GM18508 (cell line): ENCODE measurements around the gene CCNY.
"Not testable (repeated sequence)": the region's sequence is repeated elsewhere in the genome, so short reads cannot be mapped to it uniquely, and the experiment has no call there.

ENCODE experiments used
- ATAC-seq: cut with Tn5 transposase; IDR thresholded peaks from one replicate; pipeline ENCODE4 v1.9.1; 2021; ENCODE audit warnings: moderate number of reproducible peaks; ENCODE audit not compliant: insufficient read depth, unreplicated experiment

The CCNY gene

GRCh38 chr10:35503578-35503977 is 167.3 kb downstream of the CCNY start:
- no peak for ATAC-seq

DNA sequence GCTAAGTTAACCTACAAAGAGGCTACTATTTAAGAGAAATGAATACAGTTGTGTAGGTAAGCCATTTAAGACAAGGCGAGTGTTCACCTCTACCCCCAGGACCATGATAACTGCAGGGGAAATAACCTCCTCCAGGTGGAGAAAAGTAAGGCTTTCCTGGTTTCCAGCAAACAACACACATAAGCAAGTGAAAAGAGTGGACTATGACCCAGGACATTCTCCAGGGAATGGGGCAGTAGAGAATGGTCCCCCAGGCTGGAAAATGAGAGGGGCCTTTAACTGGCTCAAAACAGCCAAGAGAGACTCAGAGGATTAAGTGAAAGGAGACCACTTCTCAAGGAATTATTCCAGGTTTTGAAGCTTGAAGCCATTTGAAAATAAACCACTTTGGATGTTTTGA is 167.8 kb downstream of the CCNY start:
- ATAC-seq = no peak

DNA sequence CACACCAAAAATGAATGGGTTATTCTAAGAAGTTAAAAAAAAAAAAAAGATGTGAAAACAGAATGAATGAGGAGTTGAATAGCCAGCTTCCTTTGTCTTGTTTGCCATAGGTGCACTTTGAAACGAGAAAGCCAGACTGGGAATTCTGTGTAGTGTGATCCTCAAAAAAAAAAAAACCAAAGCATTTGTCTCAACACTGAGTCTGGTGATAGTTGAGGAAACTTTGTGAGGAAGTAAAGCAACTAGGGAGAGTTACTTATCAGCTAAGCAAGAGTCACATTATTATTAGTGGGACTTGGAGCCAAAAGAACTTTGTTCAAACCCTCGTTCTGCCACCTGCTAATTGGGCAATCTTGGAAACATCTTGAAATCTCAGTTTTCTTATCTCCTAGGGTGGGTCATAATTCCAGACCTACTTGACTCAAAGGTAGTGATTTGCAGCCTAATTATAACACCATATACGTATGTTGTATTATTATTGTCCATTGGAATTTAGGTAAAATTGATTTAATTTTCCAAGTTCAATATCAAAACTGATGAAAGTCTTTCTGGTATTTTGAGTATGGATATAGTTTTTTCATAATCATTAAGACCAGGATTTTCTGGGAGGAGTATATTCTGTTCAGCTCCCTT is 169.0 kb downstream of the CCNY start:
- no peak for ATAC-seq

DNA sequence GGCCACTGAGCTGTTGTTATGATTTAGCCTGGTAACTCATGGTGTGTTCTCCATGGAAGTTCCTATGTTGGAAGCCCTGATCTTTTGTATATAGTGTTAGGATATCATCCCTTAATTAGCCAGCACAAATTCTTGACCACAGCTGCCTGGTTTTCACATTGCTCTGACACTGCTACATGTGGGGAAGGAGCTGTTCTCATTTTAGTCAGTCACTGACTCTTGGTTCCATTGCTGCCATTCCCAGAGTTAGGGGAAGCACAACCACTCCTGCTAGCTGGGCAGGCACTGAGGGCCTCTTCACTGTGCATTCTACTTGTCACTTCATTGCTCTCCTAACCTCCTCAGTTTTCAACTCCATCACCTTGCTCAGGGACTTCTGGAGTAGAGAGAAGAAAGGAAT is 170.4 kb downstream of the CCNY start:
- no peak for ATAC-seq

DNA sequence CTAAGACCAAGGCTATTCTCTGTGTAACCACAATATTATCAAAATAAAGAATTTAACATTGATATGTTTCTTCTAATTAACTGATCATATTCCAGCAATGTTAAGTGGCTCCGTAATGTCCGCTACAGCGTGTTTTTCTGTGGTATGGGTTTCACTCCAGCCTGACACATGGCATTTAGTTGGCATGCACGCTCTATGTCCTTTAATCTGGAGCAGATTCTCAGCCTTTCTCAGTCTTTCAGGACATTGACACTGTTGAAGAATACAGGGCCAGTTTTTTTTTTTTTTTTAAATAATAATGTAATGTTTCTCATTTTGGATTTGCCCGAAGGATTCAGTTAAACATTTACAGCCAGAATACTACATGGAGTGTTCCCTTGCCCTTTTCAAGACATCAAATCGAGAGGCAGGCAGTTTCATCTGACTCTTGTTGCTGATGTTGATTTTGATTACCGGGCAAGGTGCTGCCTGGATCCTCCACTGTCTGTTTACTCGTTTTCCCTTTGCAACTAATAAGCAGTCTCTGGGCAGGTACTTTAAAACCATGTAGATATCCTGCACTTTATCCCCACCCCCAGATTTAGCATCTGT is 171.3 kb downstream of the CCNY start:
- no peak for ATAC-seq

DNA sequence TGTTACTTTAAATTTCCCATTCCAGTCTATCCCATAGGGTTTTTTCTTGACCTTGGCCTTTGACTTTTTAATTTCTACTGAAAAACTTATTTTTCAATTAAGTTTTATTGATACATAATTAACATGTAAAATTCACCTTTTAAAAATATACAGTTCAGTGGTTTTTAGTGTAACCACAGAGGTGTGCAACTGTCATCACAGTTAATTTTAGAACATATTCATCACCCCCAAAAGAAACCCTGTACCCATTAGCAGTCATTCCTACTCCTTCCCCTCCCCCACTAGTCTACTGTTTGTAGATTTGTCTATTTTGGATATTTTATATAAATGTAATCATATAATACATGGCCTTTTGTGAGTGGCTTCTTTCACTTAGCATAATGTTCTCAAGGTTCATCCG is 172.3 kb downstream of the CCNY start:
- no peak for ATAC-seq

- ATAC-seq = no peak
Measured at GRCh38 chr10:35510891-35511290, 174.6 kb downstream of the CCNY start.

- no peak for ATAC-seq
Measured at GRCh38 chr10:35511647-35512046, 175.3 kb downstream of the CCNY start.

- no peak for ATAC-seq
Measured at GRCh38 chr10:35516102-35516670, 179.9 kb downstream of the CCNY start.

GRCh38 chr10:35517431-35518181 is 181.3 kb downstream of the CCNY start:
- no peak for ATAC-seq

DNA sequence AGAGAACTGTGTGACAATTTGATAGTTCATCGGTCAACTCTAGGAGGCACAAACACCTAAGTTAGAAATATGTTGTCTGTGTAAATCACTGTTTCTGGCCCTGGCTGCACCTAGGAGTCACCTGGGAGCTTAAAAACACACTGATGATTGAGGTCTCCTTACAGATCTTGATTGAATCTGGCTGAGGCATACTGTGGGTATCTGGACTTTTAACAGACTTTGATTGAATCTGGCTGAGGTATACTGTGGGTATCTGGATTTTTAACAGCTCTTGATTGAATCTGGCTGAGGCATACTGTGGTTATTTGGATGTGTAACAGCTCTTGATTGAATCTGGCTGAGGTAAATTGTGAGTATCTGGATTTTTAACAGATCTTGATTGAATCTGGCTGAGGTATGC is 181.9 kb downstream of the CCNY start:
- ATAC-seq = not testable (repeated sequence)

DNA sequence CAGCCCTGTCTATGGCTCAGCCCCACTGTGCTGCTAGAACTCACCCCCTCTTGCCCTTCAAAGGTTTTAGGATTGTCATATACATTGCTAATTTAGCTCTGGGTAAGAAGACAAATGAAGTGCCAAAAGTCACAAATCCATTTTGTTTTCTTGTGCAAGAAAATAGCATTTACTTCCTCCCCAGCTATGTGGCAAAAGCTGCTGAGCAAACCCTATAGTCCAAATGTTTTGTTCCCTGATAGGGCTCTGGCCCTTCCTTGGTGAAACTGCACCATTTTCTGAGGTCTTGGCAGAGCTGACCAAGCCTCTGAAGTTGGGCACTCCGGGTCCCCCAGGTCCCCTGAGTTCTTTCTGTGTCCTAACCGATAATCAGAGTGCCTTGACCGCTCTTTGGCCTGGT is 184.7 kb downstream of the CCNY start:
- ATAC-seq = no peak

DNA sequence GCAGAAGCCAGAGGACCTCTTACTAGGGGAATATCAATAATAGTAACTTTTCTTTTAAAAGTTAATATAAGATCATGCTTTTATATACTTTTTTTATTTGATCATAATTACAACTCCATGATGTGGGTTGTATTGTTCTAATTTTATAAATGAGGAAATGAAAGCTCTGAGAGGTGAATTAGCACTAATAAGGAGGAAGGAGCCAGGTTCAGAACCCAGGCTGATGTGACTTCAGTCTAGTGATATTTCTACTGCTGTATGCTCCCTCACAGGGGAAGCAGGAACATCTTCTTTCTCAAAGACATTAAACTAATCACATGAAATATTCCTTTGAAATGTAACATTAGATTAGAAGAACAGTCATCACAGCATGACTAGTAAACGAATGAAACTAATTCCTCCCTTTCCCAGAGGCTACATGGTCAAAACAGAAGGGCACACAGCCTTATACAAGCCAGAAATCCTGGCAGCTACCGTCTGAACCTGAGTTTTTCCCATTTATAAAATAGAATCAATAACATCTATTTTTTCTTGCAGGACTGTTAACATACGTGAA is 187.4 kb downstream of the CCNY start:
- no peak for ATAC-seq

GRCh38 chr10:35526746-35527145 is 190.4 kb downstream of the CCNY start:
- ATAC-seq = no peak

GRCh38 chr10:35532141-35532540 is 195.8 kb downstream of the CCNY start:
- no peak for ATAC-seq

GRCh38 chr10:35533565-35533964 is 197.3 kb downstream of the CCNY start:
- ATAC-seq = no peak

DNA sequence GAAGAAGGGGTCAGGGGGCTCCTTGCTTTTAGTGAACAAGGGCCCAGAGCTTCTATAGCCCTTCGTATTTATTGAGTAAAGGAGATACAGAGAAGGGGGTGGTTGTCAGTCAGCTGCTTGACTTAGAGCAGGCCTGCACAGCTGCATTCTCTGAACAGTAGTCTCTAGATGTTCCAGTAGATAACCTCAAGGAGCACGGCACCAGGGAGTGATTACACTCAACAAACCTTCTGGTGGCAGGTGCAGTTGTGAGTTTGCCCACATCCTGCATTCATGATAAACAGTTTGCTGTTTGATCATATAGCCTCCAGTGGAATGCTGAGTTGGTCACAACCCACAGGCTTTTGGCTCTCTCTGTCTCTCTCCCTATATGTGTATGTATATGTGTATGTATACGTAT is 198.8 kb downstream of the CCNY start:
- no peak for ATAC-seq

DNA sequence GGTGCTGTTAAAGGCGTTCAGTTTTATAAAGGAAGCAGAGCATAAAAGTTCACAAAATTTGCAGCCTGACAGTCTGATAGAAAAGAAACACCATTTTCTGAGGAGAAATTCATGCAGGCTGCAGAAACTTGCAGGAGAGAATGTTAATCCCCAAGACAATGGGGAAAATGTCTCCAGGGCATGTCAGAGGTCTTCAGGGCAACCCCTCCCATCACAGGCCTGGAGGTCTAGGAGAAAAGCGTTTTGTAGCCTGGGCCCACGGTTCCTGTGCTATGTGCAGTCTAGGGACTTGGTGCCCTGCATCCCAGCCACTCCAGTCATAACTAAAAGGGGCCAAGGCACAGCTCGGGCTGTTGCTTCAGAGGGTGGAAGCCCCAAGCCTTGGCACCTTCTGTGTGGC is 200.5 kb downstream of the CCNY start:
- no peak for ATAC-seq

DNA sequence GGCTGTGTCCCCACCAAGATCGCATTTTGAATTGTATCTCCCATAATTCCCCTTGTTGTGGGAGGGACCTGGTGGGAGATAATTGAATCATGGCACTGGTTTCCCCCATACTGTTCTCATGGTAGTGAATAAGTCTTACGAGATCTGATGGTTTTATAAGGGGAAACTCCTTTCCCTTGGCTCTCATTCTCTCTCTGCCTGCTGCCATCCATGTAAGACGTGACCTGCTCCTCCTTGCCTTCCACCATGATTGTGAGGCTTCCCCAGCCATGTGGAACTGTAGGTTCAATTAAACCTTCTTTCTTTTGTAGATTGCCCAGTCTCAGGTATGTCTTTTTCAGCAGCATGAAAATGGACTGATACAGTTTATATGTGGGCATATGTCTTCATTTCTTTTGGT is 201.6 kb downstream of the CCNY start:
- ATAC-seq = not testable (repeated sequence)

DNA sequence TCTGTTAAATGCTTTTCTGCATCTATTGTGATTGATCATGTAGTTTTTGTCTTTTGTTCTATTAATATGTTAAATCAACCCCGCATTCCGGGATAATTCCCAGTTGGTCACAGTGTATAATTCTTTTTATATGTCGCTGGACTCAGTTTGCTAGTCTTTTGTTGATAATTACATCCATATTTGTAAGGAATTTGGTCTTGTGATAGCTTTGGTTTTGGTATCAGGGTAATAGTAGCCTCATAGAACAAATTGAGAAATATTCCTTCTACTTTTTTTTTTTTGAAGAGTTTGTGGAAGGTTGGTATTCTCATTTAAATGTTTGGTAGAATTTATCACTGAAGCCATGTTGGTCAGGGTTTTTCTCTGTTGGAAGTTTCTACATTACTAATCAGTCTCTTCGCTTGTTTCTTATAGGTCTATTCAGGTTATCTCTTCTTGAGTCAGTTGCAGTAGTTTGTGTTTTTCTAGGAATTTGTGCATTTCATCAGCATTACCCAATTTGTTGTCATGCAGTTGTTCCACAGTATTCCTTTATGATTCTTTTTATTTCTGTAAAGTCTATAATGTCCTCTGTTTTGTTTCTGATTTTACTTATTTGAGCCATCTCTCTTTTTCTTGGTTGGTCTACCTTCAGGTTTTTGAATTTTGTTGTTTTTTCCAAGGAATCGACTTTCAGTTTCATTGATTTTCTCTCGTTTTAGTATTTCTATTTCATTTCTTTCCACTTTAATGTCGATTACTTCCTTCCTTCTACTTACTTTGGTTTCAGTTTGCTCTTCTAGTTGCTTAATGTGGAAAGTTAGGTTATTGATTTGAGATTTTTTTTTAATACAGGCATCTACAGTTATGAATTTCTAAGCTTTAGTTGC is 204.2 kb downstream of the CCNY start:
- no peak for ATAC-seq
